Trophoblast cell (in vitro differentiated cells and primary cell): ENCODE results near the gene TNNI2.

ENCODE experiments used
- DNase-seq, 2 donors: peaks; one replicate each; pipeline ENCODE4 v3.0.0-alpha.2; 2016
- H2AFZ ChIP-seq: 2 replicates; pipeline ENCODE4 v1.6.1; 2013; ENCODE audit warnings: low read length, moderate library complexity, mild to moderate bottlenecking; ENCODE audit not compliant: insufficient read depth, poor library complexity
- H2AK5ac ChIP-seq: 2 replicates; pipeline ENCODE4 v1.6.1; 2013; ENCODE audit warnings: mild to moderate bottlenecking, low read length
- H2BK120ac ChIP-seq: 2 replicates; pipeline ENCODE4 v1.6.1; 2013; ENCODE audit warnings: low read length, mild to moderate bottlenecking, moderate library complexity; ENCODE audit not compliant: insufficient read depth, poor library complexity
- H2BK12ac ChIP-seq: 2 replicates; pipeline ENCODE4 v1.6.1; 2013; ENCODE audit warnings: mild to moderate bottlenecking, low read length, moderate library complexity
- H2BK5ac ChIP-seq: 2 replicates; pipeline ENCODE4 v1.6.1; 2013; ENCODE audit warnings: low read length, low read depth, moderate library complexity, mild to moderate bottlenecking; ENCODE audit not compliant: poor library complexity
- H3K14ac ChIP-seq: 2 replicates; pipeline ENCODE4 v1.6.1; 2013; ENCODE audit warnings: mild to moderate bottlenecking, low read length
- H3K18ac ChIP-seq: 2 replicates; pipeline ENCODE4 v1.6.1; 2013; ENCODE audit warnings: mild to moderate bottlenecking, low read length
- H3K23ac ChIP-seq: 2 replicates; pipeline ENCODE4 v1.6.1; 2013; ENCODE audit warnings: low read length
- H3K27ac ChIP-seq: 2 replicates; pipeline ENCODE4 v1.5.1; 2013; ENCODE audit warnings: low read depth, mild to moderate bottlenecking, inconsistent platforms, low read length, moderate library complexity
- H3K27me3 ChIP-seq: 2 replicates; pipeline ENCODE4 v1.6.1; 2013; ENCODE audit warnings: inconsistent platforms, mild to moderate bottlenecking, low read length, moderate library complexity; ENCODE audit not compliant: insufficient read depth
- H3K36me3 ChIP-seq, 2 experiments: 1 replicate in 1 of 2; 2 replicates in 1 of 2; pipeline ENCODE4 v1.6.1; 2013; ENCODE audit warnings: low read length in 2 of 2, mild to moderate bottlenecking in 2 of 2, moderate library complexity in 1 of 2; ENCODE audit not compliant: insufficient read depth in 2 of 2, control insufficient read depth in 1 of 2
- H3K4ac ChIP-seq: 2 replicates; pipeline ENCODE4 v1.6.1; 2013; ENCODE audit warnings: low read depth, mild to moderate bottlenecking, low read length, moderate library complexity
- H3K4me1 ChIP-seq, 2 experiments: 1 replicate in 1 of 2; 2 replicates in 1 of 2; pipeline ENCODE4 v1.6.1; 2013; ENCODE audit warnings: low read length in 2 of 2, mild to moderate bottlenecking in 2 of 2, moderate library complexity in 1 of 2; ENCODE audit not compliant: insufficient read depth in 2 of 2, control insufficient read depth in 1 of 2
- H3K4me2 ChIP-seq: 2 replicates; pipeline ENCODE4 v1.6.1; 2013; ENCODE audit warnings: inconsistent platforms, mild to moderate bottlenecking, low read length, moderate library complexity
- H3K4me3 ChIP-seq: 2 replicates; pipeline ENCODE4 v1.5.1; 2013; ENCODE audit warnings: mild to moderate bottlenecking, low read depth, low read length, inconsistent platforms
- H3K79me1 ChIP-seq: one replicate; pipeline ENCODE4 v1.6.1; 2013; ENCODE audit warnings: low read length
- H3K79me2 ChIP-seq: 2 replicates; pipeline ENCODE4 v1.6.1; 2013; ENCODE audit warnings: low read length, mild to moderate bottlenecking; ENCODE audit not compliant: control insufficient read depth, insufficient read depth, poor library complexity
- H3K9ac ChIP-seq: 2 replicates; pipeline ENCODE4 v1.6.1; 2013; ENCODE audit warnings: mild to moderate bottlenecking, low read length
- H3K9me3 ChIP-seq: 2 replicates; pipeline ENCODE4 v1.6.1; 2013; ENCODE audit warnings: low read depth, mild to moderate bottlenecking, control low read depth, inconsistent platforms, low read length; ENCODE audit not compliant: insufficient read depth
- H4K12ac ChIP-seq: 2 replicates; pipeline ENCODE4 v1.6.1; 2013; ENCODE audit warnings: low read depth, mild to moderate bottlenecking, low read length, moderate library complexity
- H4K8ac ChIP-seq: 2 replicates; pipeline ENCODE4 v1.6.1; 2013; ENCODE audit warnings: low read depth, mild to moderate bottlenecking, low read length, moderate library complexity
- H4K91ac ChIP-seq: one replicate; pipeline ENCODE4 v1.6.1; 2013; ENCODE audit warnings: low read depth, mild to moderate bottlenecking, low read length, moderate library complexity
- WGBS: extraction: QIAGEN DNeasy Blood & Tissue Kit; methylation state at CpG from one replicate; pipeline ENCODE4 v1.1.7; 2013; ENCODE audit warnings: missing lambda C conversion rate; ENCODE audit not compliant: insufficient read length, insufficient coverage; ENCODE audit errors: extremely low coverage; 5-methylcytosine and 5-hydroxymethylcytosine counted together

The TNNI2 gene

GRCh38 chr11:1866776-1867175 is 28.0 kb downstream of the TNNI2 start:
- Histone ChIP-seq H3K79me2 (no peaks in the 10 kb centered on the region), H3K4ac (no peak overlapping the region), H4K8ac (no peak overlapping the region), H3K4me3 (no peak overlapping the region), H3K4me1 (peaks cover 13 to 14% of the 10 kb centered on the region in 2 experiments), H3K36me3 (no peaks in the 10 kb centered on the region), H3K27ac (no peak overlapping the region), H3K9ac (no peak overlapping the region), H2BK5ac (no peak overlapping the region), H2AFZ (no peak overlapping the region), H3K18ac (no peak overlapping the region), H2BK12ac (no peak overlapping the region), H3K79me1 (peaks cover 3% of the 10 kb centered on the region), H3K4me2 (no peak overlapping the region), H3K27me3 (no peaks in the 10 kb centered on the region), H4K91ac (no peak overlapping the region), H2BK120ac (no peak overlapping the region), H4K12ac (no peak overlapping the region), H3K14ac (no peak overlapping the region), H3K9me3 (peaks cover 2% of the 10 kb centered on the region), H3K23ac (no peak overlapping the region), H2AK5ac (no peak overlapping the region)
- no peak for DNase-seq
- no CpG with 5 or more reads among the region's 15 CpGs for WGBS

DNA sequence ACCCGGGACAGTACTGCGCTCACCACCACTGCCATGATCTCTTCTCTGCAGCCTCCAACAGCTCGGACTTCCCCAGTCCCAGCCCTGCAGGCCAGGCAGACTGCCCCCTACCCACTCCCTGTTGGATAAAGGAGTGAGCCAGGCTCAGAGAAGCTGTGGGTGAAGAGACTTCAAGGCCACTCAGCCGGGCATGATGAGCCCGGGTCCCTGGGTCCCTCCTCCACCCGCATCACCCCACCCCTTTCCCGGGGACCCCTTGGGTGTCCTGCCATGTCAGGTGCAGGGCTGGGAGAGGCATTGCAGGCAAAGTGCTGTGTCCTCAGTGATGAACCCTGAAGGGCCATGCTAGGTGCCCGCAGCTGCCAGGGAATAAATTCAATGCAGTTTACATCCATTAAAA is 28.6 kb downstream of the TNNI2 start:
- Histone ChIP-seq H3K27ac (no peak overlapping the region), H2BK12ac (no peak overlapping the region), H4K91ac (no peak overlapping the region), H3K9ac (no peak overlapping the region), H4K12ac (no peak overlapping the region), H2AFZ (no peak overlapping the region), H3K27me3 (no peaks in the 10 kb centered on the region), H2BK5ac (no peak overlapping the region), H2AK5ac (no peak overlapping the region), H3K23ac (no peak overlapping the region), H3K79me1 (peaks cover 3% of the 10 kb centered on the region), H3K9me3 (peaks cover 2% of the 10 kb centered on the region), H3K18ac (no peak overlapping the region), H2BK120ac (no peak overlapping the region), H3K4ac (no peak overlapping the region), H3K4me2 (no peak overlapping the region), H3K36me3 (no peaks in the 10 kb centered on the region), H4K8ac (no peak overlapping the region), H3K4me3 (no peak overlapping the region), H3K79me2 (no peaks in the 10 kb centered on the region), H3K4me1 (peaks cover 13 to 14% of the 10 kb centered on the region in 2 experiments), H3K14ac (no peak overlapping the region)
- no CpG with 5 or more reads among the region's 8 CpGs for WGBS
- DNase-seq, result no peak

DNA sequence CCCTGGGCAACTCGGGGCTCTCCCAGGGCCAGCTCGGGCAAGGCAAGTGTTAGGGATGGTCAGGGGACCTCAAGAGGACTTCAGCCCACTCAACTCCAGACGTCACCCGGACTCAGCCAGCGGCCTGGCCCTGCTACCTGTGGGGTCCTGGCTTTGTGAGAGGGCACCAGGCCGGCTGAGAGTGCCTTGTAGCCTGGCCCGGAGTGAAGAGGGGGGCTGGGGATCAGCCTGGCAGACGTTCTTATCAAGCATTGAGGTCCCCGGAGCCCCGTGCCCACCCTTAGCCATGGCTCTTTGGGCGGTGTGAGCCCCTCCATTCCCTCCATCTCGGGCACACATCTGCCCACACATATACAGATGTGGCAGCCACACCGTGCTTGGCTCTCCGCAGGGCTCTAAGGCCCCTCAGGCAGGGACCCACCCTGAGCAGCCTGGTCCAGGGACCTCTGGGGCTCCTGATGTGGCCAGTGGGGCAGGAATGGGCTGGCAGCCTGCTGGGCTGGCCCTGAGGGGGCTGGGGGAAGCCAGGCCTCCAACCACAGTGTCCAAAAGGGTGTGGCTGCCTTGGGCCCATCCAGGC is 29.4 kb downstream of the TNNI2 start:
- Histone ChIP-seq H3K4me3 (no peak overlapping the region), H4K8ac (no peak overlapping the region), H3K9me3 (peaks cover 2% of the 10 kb centered on the region), H4K91ac (no peak overlapping the region), H3K18ac (no peak overlapping the region), H3K79me1 (peaks cover 2% of the 10 kb centered on the region), H2BK12ac (no peak overlapping the region), H2BK5ac (no peak overlapping the region), H3K9ac (no peak overlapping the region), H2BK120ac (no peak overlapping the region), H3K27me3 (no peaks in the 10 kb centered on the region), H2AFZ (no peak overlapping the region), H3K23ac (no peak overlapping the region), H4K12ac (no peak overlapping the region), H3K27ac (no peak overlapping the region), H3K36me3 (no peaks in the 10 kb centered on the region), H3K4ac (no peak overlapping the region), H3K4me2 (no peak overlapping the region), H3K4me1 (peaks cover 6 to 7% of the 10 kb centered on the region in 2 experiments), H3K14ac (no peak overlapping the region), H2AK5ac (no peak overlapping the region), H3K79me2 (no peaks in the 10 kb centered on the region)
- WGBS, result no CpG with 5 or more reads among the region's 14 CpGs
- no peak for DNase-seq

- H3K27me3 ChIP-seq, result no peaks in the 10 kb centered on the region
- H3K36me3 ChIP-seq, result no peaks in the 10 kb centered on the region
- DNase-seq, result no peak
- H2BK120ac ChIP-seq, result no peak overlapping the region
- no peak overlapping the region for H4K12ac ChIP-seq
- no CpG with 5 or more reads among the region's 25 CpGs for WGBS
- H4K91ac ChIP-seq, result no peak overlapping the region
- H2AK5ac ChIP-seq, result no peak overlapping the region
- no peak overlapping the region for H3K14ac ChIP-seq
- peaks cover under 1% of the 10 kb centered on the region in 2 experiments for H3K4me1 ChIP-seq
- peaks cover 2% of the 10 kb centered on the region for H3K9me3 ChIP-seq
- no peaks in the 10 kb centered on the region for H3K79me1 ChIP-seq
- H3K4me2 ChIP-seq, result no peak overlapping the region
- no peak overlapping the region for H2BK12ac ChIP-seq
- H2BK5ac ChIP-seq, result no peak overlapping the region
- H3K23ac ChIP-seq, result no peak overlapping the region
- no peaks in the 10 kb centered on the region for H3K79me2 ChIP-seq
- no peak overlapping the region for H3K27ac ChIP-seq
- no peak overlapping the region for H3K9ac ChIP-seq
- no peak overlapping the region for H3K4me3 ChIP-seq
- no peak overlapping the region for H4K8ac ChIP-seq
- H3K4ac ChIP-seq, result no peak overlapping the region
- H2AFZ ChIP-seq, result no peak overlapping the region
- no peak overlapping the region for H3K18ac ChIP-seq
These were observed 30.0 kb downstream of the TNNI2 start for GRCh38 chr11:1868636-1869291.
